Middle frontal gyrus (tissue), 1 donor: ENCODE results near the gene PFN2.

Experiments
- DNase-seq: peaks from one replicate; pipeline ENCODE4 v3.0.0-alpha.2; 2015; ENCODE audit warnings: low spot score; ENCODE audit errors: extremely low spot score

The PFN2 gene

GRCh38 chr3:149919509-149919908 is 51.2 kb downstream of the PFN2 start:
- DNase-seq, result no peak

- DNase-seq, result no peak
Measured at GRCh38 chr3:149917124-149917667, 53.5 kb downstream of the PFN2 start.
